GM21515 (cell line): Measurements from ENCODE around the gene STK10.

Source experiments
- ATAC-seq: cut with Tn5 transposase; IDR thresholded peaks from one replicate; pipeline ENCODE4 v1.9.1; 2021; ENCODE audit not compliant: unreplicated experiment

STK10 gene

GRCh38 chr5:172189693-172190296 lies 1.8 kb upstream of the STK10 start:
- ATAC-seq, result no peak

GRCh38 chr5:172188893-172189692 lies 1.1 kb upstream of the STK10 start:
- no peak for ATAC-seq

- ATAC-seq, result peak; percentile 26
These were observed 649 bp downstream of the STK10 start for GRCh38 chr5:172187118-172188032.

- ATAC-seq, result no peak
These were observed 1.8 kb downstream of the STK10 start for GRCh38 chr5:172186114-172186695.

GRCh38 chr5:172185096-172185461 lies 2.9 kb downstream of the STK10 start:
- ATAC-seq, result no peak

GRCh38 chr5:172183881-172184280 lies 4.1 kb downstream of the STK10 start:
- ATAC-seq, result no peak

GRCh38 chr5:172182291-172182690 lies 5.7 kb downstream of the STK10 start:
- no peak for ATAC-seq

GRCh38 chr5:172180936-172181335 lies 7.1 kb downstream of the STK10 start:
- no peak for ATAC-seq

GRCh38 chr5:172178991-172179989 lies 8.7 kb downstream of the STK10 start:
- ATAC-seq, result peak; percentile 35

GRCh38 chr5:172178301-172178987 lies 9.6 kb downstream of the STK10 start:
- no peak for ATAC-seq

- ATAC-seq, result no peak
These were observed 10.8 kb downstream of the STK10 start for GRCh38 chr5:172177176-172177575.

- peak; percentile 55 for ATAC-seq
These were observed 12.7 kb downstream of the STK10 start for GRCh38 chr5:172175263-172175719.

GRCh38 chr5:172173564-172174153 lies 14.4 kb downstream of the STK10 start:
- no peak for ATAC-seq

- ATAC-seq, result no peak
These were observed 15.0 kb downstream of the STK10 start for GRCh38 chr5:172172912-172173563.

- no peak for ATAC-seq
These were observed 16.9 kb downstream of the STK10 start for GRCh38 chr5:172171118-172171517.

GRCh38 chr5:172170251-172170701 lies 17.7 kb downstream of the STK10 start:
- no peak for ATAC-seq

- no peak for ATAC-seq
These were observed 18.8 kb downstream of the STK10 start for GRCh38 chr5:172169216-172169615.

- ATAC-seq, result no peak
These were observed 19.7 kb downstream of the STK10 start for GRCh38 chr5:172168311-172168710.
